ENCODE results near the gene HTATSF1.

HTATSF1 gene

GRCh38 chrX:136497556-136498052 lies at the start of gene HTATSF1:
Gene HTATSF1 (plus strand): TSS chrX:136497592. CDS start chrX:136497685, 93 bp downstream.
- no peak for DNase-seq

- DNase-seq, result no peak
Observed at GRCh38 chrX:136447968-136448367, 49.4 kb upstream of the HTATSF1 start.

- DNase-seq, result no peak
Observed at GRCh38 chrX:136450050-136450830, 47.2 kb upstream of the HTATSF1 start.

- no peak for DNase-seq
Observed at GRCh38 chrX:136452614-136453013, 44.8 kb upstream of the HTATSF1 start.

- no peak for DNase-seq
Observed at GRCh38 chrX:136453114-136453513, 44.3 kb upstream of the HTATSF1 start.

- DNase-seq, result no peak
Observed at GRCh38 chrX:136453771-136454170, 43.6 kb upstream of the HTATSF1 start.

GRCh38 chrX:136456133-136456532 lies 41.3 kb upstream of the HTATSF1 start:
- no peak for DNase-seq

GRCh38 chrX:136457303-136457917 lies 40.0 kb upstream of the HTATSF1 start:
- DNase-seq, result no peak

- no peak for DNase-seq
Observed at GRCh38 chrX:136464589-136464988, 32.8 kb upstream of the HTATSF1 start.

GRCh38 chrX:136467303-136467702 lies 30.1 kb upstream of the HTATSF1 start:
- no peak for DNase-seq

- DNase-seq, result no peak
Observed at GRCh38 chrX:136468391-136469103, 28.8 kb upstream of the HTATSF1 start.

- DNase-seq, result no peak
Observed at GRCh38 chrX:136473663-136474062, 23.7 kb upstream of the HTATSF1 start.

GRCh38 chrX:136475236-136475635 lies 22.2 kb upstream of the HTATSF1 start:
- DNase-seq, result no peak

GRCh38 chrX:136476501-136476900 lies 20.9 kb upstream of the HTATSF1 start:
- no peak for DNase-seq

GRCh38 chrX:136477026-136477425 lies 20.4 kb upstream of the HTATSF1 start:
- DNase-seq, result no peak

GRCh38 chrX:136480383-136480782 lies 17.0 kb upstream of the HTATSF1 start:
- no peak for DNase-seq

- no peak for DNase-seq
Observed at GRCh38 chrX:136487647-136488046, 9.7 kb upstream of the HTATSF1 start, which contains the start of gene BRS3. Gene BRS3 (plus strand): TSS chrX:136487947. CDS start chrX:136488115, 168 bp downstream.

GRCh38 chrX:136488706-136489105 lies 8.7 kb upstream of the HTATSF1 start:
- DNase-seq, result no peak

GRCh38 chrX:136491832-136492231 lies 5.6 kb upstream of the HTATSF1 start:
- DNase-seq, result no peak

- DNase-seq, result no peak
Observed at GRCh38 chrX:136493011-136493410, 4.4 kb upstream of the HTATSF1 start.

GRCh38 chrX:136495043-136495442 lies 2.3 kb upstream of the HTATSF1 start:
- no peak for DNase-seq

- no peak for DNase-seq
Observed at GRCh38 chrX:136496186-136496763, 1.1 kb upstream of the HTATSF1 start.
